Forelimb muscle (tissue), 1 donor: Measurements from ENCODE around the gene VAMP5. TPM values are rescaled to one million over a fixed set of nuclear protein-coding genes. Genes with fewer than 3 reads are reported as not detected.
"Not testable (repeated sequence)": the region's sequence is repeated elsewhere in the genome, so short reads cannot be mapped to it uniquely, and the experiment has no call there.

Experiments used
- DNase-seq: peaks from one replicate; pipeline ENCODE4 v3.0.0-alpha.2; 2013; ENCODE audit warnings: low read depth
- polyA plus RNA-seq: library from polyadenylated mRNA; unstranded; fragments of 120-200 nt; gene quantifications from one replicate; pipeline ENCODE4 v1.2.1, GENCODE V29; 2013; ENCODE audit not compliant: insufficient read length

The VAMP5 gene
- polyA plus RNA-seq, 1 donor, result 43.5 TPM

GRCh38 chr2:85584857-85585780 lies 888 bp downstream of the VAMP5 start:
- DNase-seq, result no peak

- DNase-seq, result no peak
These were observed 1.5 kb downstream of the VAMP5 start for GRCh38 chr2:85585781-85586105.

DNA sequence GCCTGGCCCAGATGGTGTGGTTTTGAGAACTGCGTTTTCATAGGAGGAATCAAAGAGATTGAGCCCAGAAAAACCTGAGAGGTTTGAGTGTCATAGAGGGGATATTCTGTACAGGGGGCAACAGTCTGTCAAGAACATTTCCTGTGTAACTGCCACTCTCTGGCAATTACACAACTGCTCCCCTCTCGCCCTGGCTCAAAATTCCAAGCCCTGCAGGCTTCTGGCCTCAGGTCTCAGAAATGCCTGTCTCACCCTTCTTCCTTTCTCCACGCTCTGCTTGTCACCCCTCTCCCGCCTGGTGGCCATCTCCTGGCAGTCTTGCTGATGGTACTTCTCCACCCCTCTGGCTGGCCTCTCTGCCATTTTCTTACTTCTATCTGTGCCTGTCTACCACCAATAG lies 4.0 kb downstream of the VAMP5 start:
- DNase-seq, result no peak

DNA sequence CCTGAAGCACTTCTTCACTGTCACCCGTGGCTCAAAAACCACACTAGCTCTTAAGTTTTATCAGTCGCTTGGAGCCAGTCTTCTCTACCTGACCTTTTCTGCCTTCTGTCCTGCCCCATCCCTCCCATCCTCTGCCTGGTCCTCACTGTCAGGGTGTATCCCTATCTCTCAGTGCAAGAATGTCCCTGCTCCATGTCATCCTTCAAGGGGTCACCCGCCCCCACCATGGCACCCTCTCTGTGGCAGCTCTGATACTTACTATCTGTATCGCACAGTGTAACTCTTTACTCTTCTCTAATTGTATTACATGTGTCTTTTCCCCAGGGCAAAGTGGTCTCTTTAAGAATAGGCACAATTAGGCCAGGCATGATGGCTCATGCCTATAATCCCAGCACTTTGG lies 4.4 kb downstream of the VAMP5 start:
- no peak for DNase-seq

DNA sequence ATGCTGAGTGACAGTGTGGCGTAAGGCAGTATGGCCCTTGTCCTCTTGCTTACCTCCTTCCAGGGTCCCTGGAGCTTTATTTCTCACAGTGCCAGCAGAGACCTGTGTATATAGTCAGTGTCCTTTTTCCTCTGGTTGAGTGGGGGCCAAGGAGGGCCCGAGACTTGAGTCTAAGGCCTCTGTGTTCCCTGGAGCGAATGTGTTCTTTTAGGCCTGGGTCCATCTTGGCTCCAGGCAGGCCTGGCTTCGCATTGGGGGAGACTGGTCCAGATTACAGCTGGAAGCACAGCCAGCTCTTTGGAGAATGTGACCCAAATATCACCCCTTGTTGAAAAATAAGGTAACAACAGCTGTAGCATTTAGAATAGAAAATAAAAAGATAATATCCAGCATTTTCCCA lies 5.0 kb downstream of the VAMP5 start:
- no peak for DNase-seq

GRCh38 chr2:85589982-85590791 lies 6.0 kb downstream of the VAMP5 start:
- no peak for DNase-seq

DNA sequence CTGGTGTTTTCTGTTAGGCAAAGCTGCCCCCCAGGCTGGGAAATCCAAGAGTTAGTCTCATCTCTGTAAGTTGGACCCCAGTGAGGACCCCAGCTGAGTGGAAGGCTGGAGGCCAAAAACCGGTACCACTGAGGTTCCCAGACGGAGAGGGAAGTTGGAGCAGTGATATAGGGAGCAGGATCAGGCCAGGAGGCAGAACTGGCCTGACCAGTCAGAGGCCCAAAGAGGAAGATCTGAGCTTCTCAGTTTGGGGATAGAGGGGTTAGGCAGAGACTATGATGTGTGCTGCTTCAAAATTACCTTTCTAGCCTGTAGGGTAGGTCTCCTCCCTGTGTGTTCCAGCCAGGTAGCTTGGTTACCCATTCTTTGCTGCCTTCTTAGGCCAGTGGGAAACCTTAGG lies 6.7 kb downstream of the VAMP5 start:
- DNase-seq, result no peak

DNA sequence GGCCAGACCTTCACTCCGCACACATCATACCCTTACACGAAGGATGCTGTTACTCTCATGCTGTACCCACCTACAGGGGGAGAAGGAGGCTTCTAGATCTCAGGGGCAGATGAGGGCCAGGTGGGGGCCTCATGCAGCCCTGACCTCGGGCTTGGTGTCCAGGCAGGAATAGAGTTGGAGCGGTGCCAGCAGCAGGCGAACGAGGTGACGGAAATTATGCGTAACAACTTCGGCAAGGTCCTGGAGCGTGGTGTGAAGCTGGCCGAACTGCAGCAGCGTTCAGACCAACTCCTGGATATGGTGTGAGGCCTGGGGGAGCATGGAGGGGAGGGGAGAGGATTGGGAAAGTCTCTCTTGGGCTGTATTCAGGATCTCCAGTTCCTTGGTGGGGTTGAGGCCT lies 7.3 kb downstream of the VAMP5 start:
- no peak for DNase-seq

DNA sequence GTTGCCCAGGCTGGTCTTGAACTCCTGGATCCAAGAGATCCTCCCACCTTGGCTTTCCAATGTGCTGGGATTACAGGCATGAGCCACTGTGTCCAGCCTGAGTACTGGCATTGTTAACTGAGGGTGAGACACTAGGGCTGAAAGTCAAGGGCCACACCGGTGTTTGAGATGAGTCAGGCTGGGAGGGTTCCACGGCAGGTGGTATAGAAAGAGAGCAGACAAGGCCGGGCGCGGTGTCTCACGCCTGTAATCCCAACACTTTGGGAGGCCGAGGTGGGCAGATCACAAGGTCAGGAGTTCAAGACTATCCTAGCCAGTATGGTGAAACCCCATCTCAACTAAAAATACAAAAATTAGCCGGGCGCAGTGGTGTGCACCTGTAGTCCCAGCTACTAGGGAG lies 8.1 kb downstream of the VAMP5 start:
- not testable (repeated sequence) for DNase-seq

- DNase-seq, result no peak
These were observed 8.8 kb downstream of the VAMP5 start for GRCh38 chr2:85593023-85593422.

DNA sequence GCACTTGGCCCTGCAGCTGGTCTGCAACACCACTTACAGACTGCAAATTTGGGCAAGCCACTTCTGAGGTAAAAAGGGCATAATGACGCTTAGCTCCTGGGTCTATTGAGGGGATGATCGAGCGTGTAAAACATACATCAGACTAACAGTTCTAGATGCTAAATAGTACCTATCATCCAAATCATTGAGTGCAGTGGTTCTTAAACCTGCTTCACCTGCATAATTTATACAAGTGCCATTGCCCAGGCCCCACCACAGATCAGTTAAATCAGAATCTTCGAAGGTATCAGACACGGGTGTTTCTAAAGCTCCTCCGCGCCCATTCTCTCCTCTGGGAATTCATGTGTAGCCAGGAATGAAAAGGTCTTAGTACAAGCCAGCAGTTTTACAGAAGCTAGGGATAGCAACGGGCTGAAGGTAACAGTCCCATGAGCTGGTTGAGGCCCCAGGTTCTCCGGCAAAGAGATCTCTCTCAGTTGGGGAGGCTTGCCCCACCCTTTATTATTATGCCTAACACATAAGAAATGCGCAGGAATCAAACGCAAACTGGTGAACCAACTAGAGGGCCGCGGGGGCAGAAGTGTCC lies 10.6 kb downstream of the VAMP5 start:
- DNase-seq, result no peak

DNA sequence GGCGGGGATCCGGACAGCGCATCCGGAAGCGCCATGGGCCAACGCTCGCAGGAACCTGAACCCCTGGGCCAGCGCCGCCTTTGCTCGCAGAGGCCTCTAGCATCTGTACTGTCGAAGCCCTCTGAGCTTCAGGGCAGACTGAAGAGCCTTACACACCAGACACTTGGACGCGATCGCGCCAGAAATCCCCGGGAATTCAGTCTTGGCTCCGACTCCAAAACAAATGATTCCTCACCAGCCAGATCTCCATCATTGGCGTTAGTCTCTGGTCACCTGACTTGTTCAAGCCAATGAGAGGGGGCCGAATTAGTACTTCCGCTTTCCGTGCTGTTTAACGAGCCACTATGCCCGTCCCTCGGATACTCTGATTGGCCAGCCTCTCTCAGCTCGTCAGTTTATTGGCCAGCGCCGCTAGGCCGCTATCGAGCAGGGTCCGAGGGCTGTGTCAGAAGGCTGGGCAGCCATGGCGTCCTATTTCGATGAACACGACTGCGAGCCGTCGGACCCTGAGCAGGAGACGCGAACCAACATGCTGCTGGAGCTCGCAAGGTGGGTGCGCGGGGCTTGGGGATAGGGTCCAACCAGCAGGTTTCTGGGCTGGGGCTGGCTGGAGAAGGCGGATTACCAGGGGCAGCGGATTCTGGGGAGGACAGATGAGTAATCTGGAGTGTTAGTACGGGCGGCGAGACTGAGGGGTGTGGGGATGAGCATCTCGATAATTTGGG lies 11.2 kb downstream of the VAMP5 start, which contains the start of gene RNF181:
TSS of gene RNF181 (plus strand) at position 445 of the 725 bp plus-strand sequence. CDS start at position 464, 19 bp downstream.
- DNase-seq, result peak; percentile 99

DNA sequence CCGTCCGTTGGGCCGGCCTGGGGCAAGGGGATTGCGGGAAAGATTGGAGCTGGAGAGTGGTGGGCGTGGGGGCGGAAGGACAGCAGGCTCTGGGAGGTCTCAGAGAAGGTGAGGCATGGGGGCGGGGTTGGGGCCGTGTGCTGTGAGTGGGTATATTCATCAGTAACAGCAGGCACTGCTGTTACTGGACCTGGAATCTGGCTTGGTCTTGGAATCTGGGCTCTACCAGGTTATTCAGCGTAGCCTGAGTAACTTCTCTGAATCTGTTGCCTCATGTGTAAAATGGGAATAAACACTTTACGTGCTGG lies 11.7 kb downstream of the VAMP5 start:
- DNase-seq, result no peak

GRCh38 chr2:85596486-85597143 lies 12.4 kb downstream of the VAMP5 start:
- no peak for DNase-seq

- no peak for DNase-seq
These were observed 13.0 kb downstream of the VAMP5 start for GRCh38 chr2:85597241-85597640.

GRCh38 chr2:85598594-85599340 lies 14.5 kb downstream of the VAMP5 start:
- DNase-seq, result no peak

- no peak for DNase-seq
These were observed 15.4 kb downstream of the VAMP5 start for GRCh38 chr2:85599468-85600234.

- DNase-seq, result no peak
These were observed 16.0 kb downstream of the VAMP5 start for GRCh38 chr2:85600235-85600575.

- no peak for DNase-seq
These were observed 16.9 kb downstream of the VAMP5 start for GRCh38 chr2:85600951-85601770.
